ENCODE data around the gene MRPL36.

MRPL36 gene

GRCh38 chr5:1769017-1769640 lies 30.5 kb downstream of the MRPL36 start:
- TF ChIP-seq CTCF (IDR thresholded peaks at IDR 0.05; ENCODE audit: extremely low read depth, insufficient read depth, missing control alignments) = no peak
- DNase-seq (ENCODE audit: low spot score) = no peak
- in situ Hi-C loops (cut with MboI; ENCODE audit: low pct_unique_long_range_greater_than_20kb, low sequenced_read_pairs, unreplicated experiment) = loop anchor here (25.0 kb wide), 1 partner anchor 243 kb away; no protein-coding TSS in a partner anchor

GRCh38 chr5:1768283-1769000 lies 31.2 kb downstream of the MRPL36 start:
- in situ Hi-C loops (cut with MboI; ENCODE audit: low pct_unique_long_range_greater_than_20kb, low sequenced_read_pairs, unreplicated experiment) = loop anchor here (25.0 kb wide), 1 partner anchor 244 kb away; no protein-coding TSS in a partner anchor
- TF ChIP-seq CTCF (IDR thresholded peaks at IDR 0.05; ENCODE audit: extremely low read depth, insufficient read depth, missing control alignments) = no peak
- DNase-seq (ENCODE audit: low spot score) = no peak

GRCh38 chr5:1767524-1768282 lies 31.9 kb downstream of the MRPL36 start:
- TF ChIP-seq CTCF (IDR thresholded peaks at IDR 0.05; ENCODE audit: extremely low read depth, insufficient read depth, missing control alignments) = no peak
- in situ Hi-C loops (cut with MboI; ENCODE audit: low pct_unique_long_range_greater_than_20kb, low sequenced_read_pairs, unreplicated experiment) = loop anchor here (25.0 kb wide), 1 partner anchor 245 kb away; no protein-coding TSS in a partner anchor
- DNase-seq (ENCODE audit: low spot score) = no peak

GRCh38 chr5:1765880-1766235 lies 33.8 kb downstream of the MRPL36 start:
- no peak for TF ChIP-seq CTCF (IDR thresholded peaks at IDR 0.05; ENCODE audit: extremely low read depth, insufficient read depth, missing control alignments)
- in situ Hi-C loops (cut with MboI; ENCODE audit: low pct_unique_long_range_greater_than_20kb, low sequenced_read_pairs, unreplicated experiment) = loop anchor here (25.0 kb wide), 1 partner anchor 246 kb away; no protein-coding TSS in a partner anchor

GRCh38 chr5:1765141-1765879 lies 34.3 kb downstream of the MRPL36 start:
- DNase-seq (ENCODE audit: low spot score) = no peak
- TF ChIP-seq CTCF (IDR thresholded peaks at IDR 0.05; ENCODE audit: extremely low read depth, insufficient read depth, missing control alignments) = no peak
- in situ Hi-C loops (cut with MboI; ENCODE audit: low pct_unique_long_range_greater_than_20kb, low sequenced_read_pairs, unreplicated experiment) = loop anchor here (25.0 kb wide), 1 partner anchor 247 kb away; no protein-coding TSS in a partner anchor

More at GRCh38 chr5:1765880-1766235, 33.8 kb downstream of the MRPL36 start:
- no peak for DNase-seq (ENCODE audit: low spot score)

GRCh38 chr5:1764606-1764960 lies 35.1 kb downstream of the MRPL36 start:
- TF ChIP-seq CTCF (IDR thresholded peaks at IDR 0.05; ENCODE audit: extremely low read depth, insufficient read depth, missing control alignments) = no peak
- in situ Hi-C loops (cut with MboI; ENCODE audit: low pct_unique_long_range_greater_than_20kb, low sequenced_read_pairs, unreplicated experiment) = loop anchor here (25.0 kb wide), 1 partner anchor 248 kb away; no protein-coding TSS in a partner anchor
- no peak for DNase-seq (ENCODE audit: low spot score)

Measured in GM13977 (cell line).